MM.1S (cell line): ENCODE data around the gene SMOC2.

Experiments used
- DNase-seq: peaks from one replicate; pipeline ENCODE4 v3.0.0-alpha.2; 2015
- H2AFZ ChIP-seq: fragments of 300-600 bp; sonication (generic); 2 replicates; pipeline ENCODE4 v1.6.0; 2016; ENCODE audit warnings: antibody characterized with exemption, low read length
- H3F3A ChIP-seq: fragments of 300-600 bp; sonication (generic); 2 replicates; pipeline ENCODE4 v1.6.1; 2016; ENCODE audit warnings: mild to moderate bottlenecking, antibody characterized with exemption, low read length, moderate library complexity, mixed read lengths; ENCODE audit not compliant: insufficient read depth
- H3K27ac ChIP-seq: fragments of 300-600 bp; sonication (generic); 2 replicates; pipeline ENCODE4 v1.5.1; 2016; ENCODE audit warnings: mild to moderate bottlenecking, low read length
- H3K27me3 ChIP-seq: fragments of 300-600 bp; sonication (generic); replicated peaks from 2 replicates; pipeline ENCODE4 v1.6.0; 2016; ENCODE audit warnings: low read length; ENCODE audit not compliant: insufficient read depth
- H3K36me3 ChIP-seq: fragments of 300-600 bp; sonication (generic); replicated peaks from 2 replicates; pipeline ENCODE4 v1.6.1; 2016; ENCODE audit warnings: mild to moderate bottlenecking, low read length, mixed read lengths; ENCODE audit not compliant: insufficient read depth
- H3K4me1 ChIP-seq: fragments of 300-600 bp; sonication (generic); 2 replicates; pipeline ENCODE4 v1.6.1; 2016; ENCODE audit warnings: low read length, mixed read lengths
- H3K4me2 ChIP-seq: fragments of 300-600 bp; sonication (generic); 2 replicates; pipeline ENCODE4 v1.6.0; 2016; ENCODE audit warnings: low read depth, low read length
- H3K4me3 ChIP-seq: fragments of 300-600 bp; sonication (generic); 2 replicates; pipeline ENCODE4 v1.5.1; 2016; ENCODE audit warnings: low read length, mixed read lengths
- H3K79me2 ChIP-seq: fragments of 300-600 bp; sonication (generic); 2 replicates; pipeline ENCODE4 v1.6.1; 2016; ENCODE audit warnings: mixed run types, low read length, mixed read lengths
- H3K9ac ChIP-seq: fragments of 300-600 bp; sonication (generic); 2 replicates; pipeline ENCODE4 v1.6.1; 2016; ENCODE audit warnings: low read length, mixed read lengths
- H3K9me2 ChIP-seq: fragments of 300-600 bp; sonication (generic); replicated peaks from 2 replicates; pipeline ENCODE4 v1.6.1; 2016; ENCODE audit warnings: mild to moderate bottlenecking, low read length, mixed read lengths; ENCODE audit not compliant: insufficient read depth
- H3K9me3 ChIP-seq: fragments of 300-600 bp; sonication (generic); replicated peaks from 2 replicates; pipeline ENCODE4 v1.6.1; 2016; ENCODE audit warnings: mild to moderate bottlenecking, low read length, mixed read lengths; ENCODE audit not compliant: insufficient read depth
- H4K20me1 ChIP-seq: fragments of 300-600 bp; sonication (generic); 2 replicates; pipeline ENCODE4 v1.6.1; 2016; ENCODE audit warnings: mild to moderate bottlenecking, low read length, moderate library complexity, mixed read lengths; ENCODE audit not compliant: insufficient read depth
- CTCF ChIP-seq: fragments of 300-600 bp; sonication (generic); IDR thresholded peaks from 2 replicates; pipeline ENCODE4 v1.5.1; 2016; ENCODE audit warnings: antibody characterized with exemption, low read length, mixed read lengths
- EZH2 ChIP-seq: fragments of 300-600 bp; sonication (generic); optimal IDR thresholded peaks from 2 replicates; pipeline ENCODE3; 2017; ENCODE audit warnings: low read depth, mild to moderate bottlenecking, antibody characterized with exemption, low read length, mixed read lengths
- EZH2phosphoT487 ChIP-seq: fragments of 300-600 bp; sonication (generic); IDR thresholded peaks from 2 replicates; pipeline ENCODE4 v1.6.1; 2018; ENCODE audit warnings: antibody characterized with exemption, low read length

Gene SMOC2

GRCh38 chr6:168648240-168649125 lies 207.5 kb downstream of the SMOC2 start:
- Histone ChIP-seq H3K9me3 (no peaks in the 10 kb centered on the region), H3K36me3 (no peaks in the 10 kb centered on the region), H3K79me2 (no peaks in the 10 kb centered on the region), H3K9me2 (no peaks in the 10 kb centered on the region), H3K9ac (no peak overlapping the region), H3K4me2 (no peak overlapping the region), H3F3A (no peaks in the 10 kb centered on the region), H3K27ac (no peak overlapping the region), H3K27me3 (no peaks in the 10 kb centered on the region), H4K20me1 (no peaks in the 10 kb centered on the region), H3K4me3 (no peak overlapping the region), H2AFZ (no peak overlapping the region), H3K4me1 (no peaks in the 10 kb centered on the region)
- no peak for DNase-seq
- no peak for TF ChIP-seq EZH2
- TF ChIP-seq CTCF = no peak
- TF ChIP-seq EZH2phosphoT487 = no peak

GRCh38 chr6:168649209-168649608 lies 208.2 kb downstream of the SMOC2 start:
- no peak overlapping the region for H3K4me3 ChIP-seq

GRCh38 chr6:168650671-168651111 lies 209.7 kb downstream of the SMOC2 start:
- Histone ChIP-seq H3K27me3 (no peaks in the 10 kb centered on the region), H3K9me3 (no peaks in the 10 kb centered on the region), H4K20me1 (no peaks in the 10 kb centered on the region), H2AFZ (no peak overlapping the region), H3K27ac (no peak overlapping the region), H3F3A (no peaks in the 10 kb centered on the region), H3K4me2 (no peak overlapping the region), H3K9me2 (no peaks in the 10 kb centered on the region), H3K36me3 (no peaks in the 10 kb centered on the region), H3K4me1 (no peaks in the 10 kb centered on the region), H3K9ac (no peak overlapping the region), H3K79me2 (no peaks in the 10 kb centered on the region), H3K4me3 (no peak overlapping the region)
- no peak for DNase-seq
- no peak for TF ChIP-seq EZH2
- no peak for TF ChIP-seq CTCF
- TF ChIP-seq EZH2phosphoT487 = no peak

More at GRCh38 chr6:168649209-168649608, 208.2 kb downstream of the SMOC2 start:
- Histone ChIP-seq H3K9ac (no peak overlapping the region), H3K27me3 (no peaks in the 10 kb centered on the region), H3K9me2 (no peaks in the 10 kb centered on the region), H2AFZ (no peak overlapping the region), H3K36me3 (no peaks in the 10 kb centered on the region), H3K27ac (no peak overlapping the region), H4K20me1 (no peaks in the 10 kb centered on the region), H3K79me2 (no peaks in the 10 kb centered on the region), H3K4me2 (no peak overlapping the region), H3K9me3 (no peaks in the 10 kb centered on the region), H3F3A (no peaks in the 10 kb centered on the region), H3K4me1 (no peaks in the 10 kb centered on the region)
- TF ChIP-seq CTCF (no peak), EZH2 (no peak), EZH2phosphoT487 (no peak)
- no peak for DNase-seq
